ENCODE results near the gene SUSD5.
"Not testable (repeated sequence)": the region's sequence is repeated elsewhere in the genome, so short reads cannot be mapped to it uniquely, and the experiment has no call there.

SUSD5 gene

DNA sequence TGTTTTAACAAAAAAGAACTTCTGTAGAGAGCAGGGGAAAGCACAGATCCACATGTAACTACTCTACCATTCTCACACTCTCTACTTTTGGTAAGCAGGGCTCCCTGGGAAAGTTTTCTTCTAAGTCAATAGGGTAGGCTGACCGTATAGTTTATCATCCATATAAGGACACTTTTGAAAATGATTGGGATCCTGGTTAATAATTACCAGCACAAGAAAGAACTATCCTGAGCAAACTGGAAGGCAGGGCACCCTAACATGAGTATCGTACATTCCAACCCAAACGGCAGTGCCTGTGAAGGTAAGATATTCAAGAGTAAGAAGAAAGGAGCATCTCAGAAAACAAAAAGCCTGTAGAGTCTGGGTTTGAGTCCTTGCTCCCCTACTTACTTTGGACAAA, 22.1 kb downstream of the SUSD5 start:
- no peak for FAIRE-seq
- no peak for DNase-seq (ENCODE audit: insufficient read length, low spot score)

DNA sequence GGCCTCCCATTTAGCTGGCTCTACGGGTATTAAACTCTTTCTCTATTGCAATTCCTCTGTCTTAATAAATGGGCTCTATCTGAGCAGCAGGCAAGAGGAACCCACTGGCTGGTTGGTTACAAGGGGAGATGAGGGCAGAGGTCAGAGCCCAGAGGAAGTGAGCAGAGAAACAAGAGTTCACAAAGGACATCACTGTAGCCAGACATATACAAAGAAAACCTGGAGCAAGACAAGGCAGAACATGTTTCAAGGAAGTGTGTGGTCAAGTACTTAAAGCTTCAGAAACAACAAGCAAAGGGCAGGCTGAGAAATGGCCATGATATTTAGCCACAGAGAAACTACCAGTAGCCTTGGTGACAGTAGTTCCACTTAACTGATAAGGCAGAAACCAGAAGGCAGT, 24.3 kb downstream of the SUSD5 start:
- FAIRE-seq: no peak
- DNase-seq (ENCODE audit: insufficient read length, low spot score): no peak

DNA sequence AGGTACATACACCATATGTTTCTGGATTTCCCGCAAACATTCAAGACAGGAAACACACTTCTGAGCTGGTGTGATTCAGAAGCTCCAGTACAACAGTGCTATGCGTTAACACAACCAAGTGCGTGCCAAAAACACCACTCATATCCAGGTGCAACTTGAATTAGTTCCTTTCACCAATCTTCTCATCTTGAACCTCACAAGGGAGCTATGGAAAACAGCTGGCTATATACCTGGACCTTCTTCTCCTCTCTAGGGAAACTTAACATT, 31.3 kb downstream of the SUSD5 start:
- DNase-seq (ENCODE audit: insufficient read length, low spot score) (no peak), FAIRE-seq (no peak)

DNA sequence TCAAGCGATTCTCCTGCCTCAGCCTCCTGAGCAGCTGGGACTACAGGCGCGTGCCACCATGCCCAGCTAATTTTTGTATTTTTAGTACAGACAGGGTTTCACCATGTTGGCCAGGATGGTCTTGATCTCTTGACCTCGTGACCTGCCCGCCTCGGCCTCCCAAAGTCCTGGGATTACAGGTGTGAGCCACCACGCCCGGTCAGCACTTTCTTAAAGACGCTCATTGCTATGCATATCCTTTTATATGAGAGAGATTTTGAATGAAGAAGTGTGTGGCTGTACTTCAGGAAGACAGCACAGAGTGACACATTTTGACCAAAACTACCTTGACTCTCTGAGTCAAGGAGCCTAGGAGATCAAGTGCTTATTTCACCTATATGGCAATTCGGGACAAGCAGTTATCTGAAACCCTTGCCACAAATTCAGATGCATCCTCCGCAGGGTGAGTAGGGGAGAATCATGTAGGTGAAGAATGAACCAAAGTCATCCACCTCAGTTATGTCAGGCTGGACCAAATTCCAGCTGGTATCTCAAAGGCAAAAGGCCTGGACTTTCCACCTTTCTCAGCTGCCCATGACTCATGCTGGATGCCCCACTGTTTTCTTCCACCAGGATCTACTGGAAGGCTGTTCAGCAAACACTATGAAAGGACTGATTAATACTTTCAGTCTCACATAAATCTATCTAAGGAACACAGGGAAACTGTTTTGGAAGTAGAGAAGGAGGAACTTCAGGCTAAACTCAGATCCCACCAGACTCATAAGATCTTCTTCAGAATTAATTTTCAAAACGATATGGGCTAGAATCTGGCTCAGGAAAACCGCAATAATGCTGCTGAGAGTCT, 31.9 kb downstream of the SUSD5 start:
- FAIRE-seq (no peak), DNase-seq (ENCODE audit: insufficient read length, low spot score) (no peak)

DNA sequence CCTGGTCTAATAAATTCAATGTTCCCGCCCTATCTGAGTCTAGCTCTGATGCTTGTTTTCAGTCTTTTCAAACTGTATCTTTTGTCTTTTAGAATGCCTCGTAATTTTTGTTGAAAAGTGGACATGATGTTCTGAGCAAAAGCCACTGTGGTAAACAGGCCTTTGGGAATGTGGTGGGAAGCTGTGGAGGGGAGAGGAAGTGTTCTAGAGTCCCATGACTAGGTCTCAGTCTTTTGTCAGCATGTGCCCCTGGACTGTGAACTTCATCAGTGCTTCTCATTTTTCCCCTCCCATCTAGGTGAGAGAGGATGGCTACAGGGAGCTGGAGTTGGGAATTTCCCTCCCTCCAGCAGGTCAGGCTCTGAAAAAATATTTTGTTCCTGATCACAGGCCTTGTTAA, 33.7 kb downstream of the SUSD5 start:
- FAIRE-seq (no peak), DNase-seq (ENCODE audit: insufficient read length, low spot score) (no peak)

DNA sequence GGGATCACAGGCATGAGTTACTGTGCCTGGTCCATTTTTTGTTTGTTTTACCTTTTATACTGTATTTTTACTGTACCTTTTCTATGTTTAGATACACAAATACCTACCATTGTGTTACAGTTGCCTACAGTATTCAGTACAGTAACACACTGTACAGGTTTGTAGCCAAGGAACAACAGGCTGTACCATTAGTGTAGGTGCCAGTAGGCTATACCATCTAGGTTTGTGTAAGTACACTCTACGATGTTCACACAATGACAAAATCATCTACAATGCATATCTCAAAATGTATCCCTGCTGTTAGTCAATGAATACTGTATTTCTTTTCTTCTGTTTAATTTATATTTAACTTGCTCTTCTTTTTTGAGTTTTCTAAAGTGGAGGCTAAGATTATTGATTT, 37.0 kb downstream of the SUSD5 start:
- FAIRE-seq; DNase-seq (ENCODE audit: insufficient read length, low spot score): not testable (repeated sequence)

DNA sequence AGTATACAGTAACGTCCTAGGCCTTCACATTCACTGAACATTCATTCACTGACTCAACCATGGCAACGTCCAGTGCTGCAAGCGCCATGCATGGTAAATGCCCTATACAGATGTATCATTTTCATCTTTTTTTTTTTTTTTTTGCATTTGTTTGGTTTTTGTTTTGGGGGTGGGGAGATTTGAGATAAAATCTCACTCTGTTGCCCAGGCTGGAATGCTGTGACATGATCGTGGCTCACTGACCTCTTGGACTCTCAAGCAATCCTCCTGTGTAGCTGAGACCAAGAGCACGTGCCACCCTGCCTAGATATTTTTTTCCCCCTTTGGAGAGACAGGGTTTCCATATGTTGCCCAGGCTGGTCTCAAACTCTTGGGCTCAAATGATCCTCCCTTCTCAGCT, 37.4 kb downstream of the SUSD5 start:
- FAIRE-seq: no peak

DNA sequence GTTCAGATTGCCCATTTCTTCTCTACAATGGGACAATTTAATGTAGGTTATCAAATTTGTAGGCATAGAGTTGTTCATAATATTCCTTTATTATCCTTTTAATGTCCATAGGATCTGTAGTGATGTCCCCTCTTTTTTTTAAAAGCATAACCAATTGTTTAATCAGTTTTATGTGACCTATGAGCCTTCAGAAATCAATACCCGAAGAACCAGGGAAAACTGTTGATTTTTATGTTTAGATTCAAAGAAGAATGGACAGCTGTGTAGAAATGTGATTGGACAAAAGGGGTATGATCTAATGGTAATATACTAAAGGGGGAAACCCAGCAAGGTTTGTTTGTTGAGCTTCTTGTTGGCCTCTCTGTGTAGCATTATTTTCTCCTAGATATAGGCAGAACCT, 39.5 kb downstream of the SUSD5 start:
- no peak for FAIRE-seq

More for the DNA sequence above, 37.4 kb downstream of the SUSD5 start:
- no peak for DNase-seq (ENCODE audit: insufficient read length, low spot score)

DNA sequence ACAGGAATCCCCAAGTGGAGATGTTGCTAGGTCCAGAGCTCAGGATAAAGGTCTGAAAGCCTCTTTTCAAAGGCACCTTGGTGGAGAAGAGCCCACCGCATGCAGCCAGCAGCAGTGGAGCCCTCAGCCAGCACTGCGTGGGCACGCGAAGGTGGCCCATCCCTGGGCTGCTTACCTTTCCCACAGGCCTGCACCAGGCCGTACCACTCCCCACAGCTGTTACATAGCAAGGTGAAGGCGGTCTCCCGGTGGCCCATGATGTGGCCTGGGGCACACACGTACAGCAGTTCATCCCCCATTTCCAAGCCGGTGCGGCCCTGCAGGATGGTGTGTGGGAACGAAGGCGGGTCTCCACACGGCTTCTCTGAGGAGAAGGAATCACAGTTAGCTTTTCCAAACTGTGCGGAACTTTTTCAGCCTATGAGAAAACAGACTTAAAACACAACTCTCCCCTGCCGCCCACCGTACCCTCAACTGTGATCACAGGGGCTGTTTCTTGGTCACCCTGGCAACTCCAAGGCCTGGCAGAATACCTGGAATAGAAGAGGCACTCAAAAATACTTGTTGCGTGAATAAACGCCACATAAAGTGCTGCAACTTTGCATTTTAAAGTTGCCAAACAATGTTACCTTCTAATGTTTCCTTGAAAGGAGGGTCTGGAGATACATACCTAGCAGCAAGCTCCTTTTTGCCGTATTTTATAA, 43.7 kb downstream of the SUSD5 start:
- no peak for FAIRE-seq
- DNase-seq (ENCODE audit: insufficient read length, low spot score): no peak

More for the DNA sequence above, 39.5 kb downstream of the SUSD5 start:
- no peak for DNase-seq (ENCODE audit: insufficient read length, low spot score)

DNA sequence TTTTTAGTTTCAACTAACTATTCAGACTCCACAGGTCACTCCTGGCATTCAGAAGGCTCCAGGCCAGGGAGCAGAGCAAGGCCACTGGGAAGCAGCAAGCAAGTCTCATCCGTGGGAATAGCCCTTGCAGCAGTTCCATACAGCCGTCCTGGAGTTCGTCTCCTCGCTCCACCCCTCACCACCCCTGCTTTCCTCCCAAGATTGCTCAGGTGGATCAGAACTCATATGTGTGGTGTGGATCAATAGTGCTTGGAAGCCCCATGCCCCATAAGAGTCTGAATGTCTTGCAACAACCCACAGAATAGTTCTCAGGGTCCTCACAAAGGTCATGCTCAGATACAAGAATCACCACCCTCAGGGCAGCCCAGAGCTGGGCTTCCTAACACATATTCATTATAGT, 44.5 kb downstream of the SUSD5 start:
- FAIRE-seq: no peak
- no peak for DNase-seq (ENCODE audit: insufficient read length, low spot score)

DNA sequence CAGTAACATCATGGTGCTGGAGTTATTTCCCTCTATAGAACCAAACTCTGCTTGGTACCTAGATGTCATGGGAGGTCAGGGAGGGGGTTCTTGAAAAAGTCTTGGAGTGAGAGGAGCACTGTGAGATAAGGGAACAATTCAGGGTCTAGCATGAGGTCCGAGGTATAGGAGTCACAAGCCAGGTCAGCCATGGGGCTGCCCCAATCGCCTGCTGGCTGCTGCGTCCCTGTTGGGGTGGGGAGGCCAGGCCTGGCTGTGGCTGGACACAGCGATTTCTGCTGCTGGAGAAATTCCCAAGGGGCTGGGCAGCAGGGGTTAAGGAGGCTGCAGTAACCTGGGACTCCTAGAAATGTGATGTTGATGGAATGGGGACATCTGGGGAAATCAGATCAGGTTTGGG, 44.9 kb downstream of the SUSD5 start:
- FAIRE-seq (no peak), DNase-seq (ENCODE audit: insufficient read length, low spot score) (no peak)

DNA sequence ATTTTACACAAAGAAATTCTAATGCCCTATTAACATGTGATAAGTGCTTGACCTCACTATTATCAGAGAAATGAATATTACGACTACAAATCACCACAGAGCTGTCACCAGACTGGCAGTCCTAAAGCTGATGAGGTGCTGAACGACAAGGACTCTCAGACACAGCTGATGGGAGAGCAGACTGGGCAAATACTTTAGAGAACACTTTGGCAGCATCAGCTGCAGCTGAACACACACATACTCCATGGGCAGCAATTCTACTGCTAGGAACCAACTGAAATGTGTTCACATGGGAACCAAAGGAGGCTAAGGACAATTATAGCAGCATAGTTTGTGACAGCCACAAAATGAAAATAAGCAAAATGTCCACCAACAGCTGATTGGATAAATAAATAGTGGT, 45.5 kb downstream of the SUSD5 start:
- DNase-seq (ENCODE audit: insufficient read length, low spot score) (no peak), FAIRE-seq (no peak)

DNA sequence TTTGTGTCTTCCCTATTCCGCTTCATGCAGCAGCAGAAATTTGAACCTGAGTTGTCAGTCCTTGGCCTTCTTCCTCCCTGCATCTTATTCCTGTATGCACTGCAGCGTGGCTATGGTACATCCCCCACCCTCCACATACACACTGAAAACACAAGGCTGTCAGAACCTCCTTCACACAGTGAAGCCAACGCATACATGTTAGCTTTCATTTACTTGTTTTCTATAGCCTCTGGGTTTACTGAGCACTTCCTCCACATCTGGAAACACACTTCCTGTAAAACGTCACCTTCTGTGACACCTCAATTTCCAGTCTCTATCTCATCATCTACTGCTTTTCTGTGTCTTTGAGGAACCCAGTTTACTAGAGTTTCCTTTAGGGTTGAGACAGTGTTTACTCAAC, 47.0 kb downstream of the SUSD5 start:
- FAIRE-seq (no peak), DNase-seq (ENCODE audit: insufficient read length, low spot score) (no peak)

DNA sequence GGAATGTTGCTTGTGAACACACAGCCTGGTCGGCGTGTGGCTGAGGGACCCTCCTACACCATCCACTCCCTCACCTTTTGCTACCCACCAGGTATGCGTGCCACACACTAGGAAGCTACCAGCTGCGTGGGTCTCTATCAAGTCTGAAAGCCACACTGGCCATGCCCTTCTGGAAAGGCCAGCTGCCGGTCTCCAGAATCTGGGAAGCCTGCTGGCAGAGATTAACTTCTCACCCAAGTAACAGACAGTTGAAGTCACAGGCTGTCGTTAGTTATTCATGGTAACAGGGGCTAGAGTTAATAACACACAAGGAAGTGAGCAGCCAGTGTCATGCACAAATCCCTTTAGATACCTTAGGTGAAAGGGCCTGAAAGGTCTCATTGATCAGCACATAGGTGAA, 48.1 kb downstream of the SUSD5 start:
- DNase-seq (ENCODE audit: insufficient read length, low spot score) (no peak), FAIRE-seq (no peak)

DNA sequence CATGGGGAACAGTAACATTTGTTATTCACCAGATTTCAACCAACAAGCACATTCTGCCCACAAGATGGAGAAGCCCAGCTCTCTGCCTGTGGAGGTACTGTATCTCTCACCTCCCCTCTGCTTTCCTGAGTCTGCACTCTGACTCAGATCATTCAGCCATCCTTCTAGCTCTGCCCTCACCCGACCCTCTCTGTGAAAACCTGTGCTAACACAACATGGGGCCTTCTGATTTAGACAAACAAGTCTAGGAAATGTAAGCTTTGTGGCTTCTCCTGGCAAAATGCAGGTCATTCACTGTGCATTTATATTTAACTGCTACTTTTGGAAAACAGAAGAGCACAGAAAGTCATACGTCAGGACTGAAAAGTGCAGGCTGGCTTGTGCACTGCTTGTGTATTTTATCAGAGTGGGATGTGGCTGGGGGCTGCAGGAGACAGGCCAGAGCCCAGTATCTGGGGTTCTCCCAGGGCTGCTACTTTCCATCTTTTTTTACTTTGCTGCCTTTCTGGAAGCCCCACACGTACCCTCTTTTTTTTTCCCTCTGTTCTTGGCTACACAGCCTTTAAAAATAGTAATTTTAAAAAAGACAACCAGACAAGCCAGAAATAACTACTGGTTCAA, 50.8 kb downstream of the SUSD5 start:
- FAIRE-seq (no peak), DNase-seq (ENCODE audit: insufficient read length, low spot score) (no peak)

DNA sequence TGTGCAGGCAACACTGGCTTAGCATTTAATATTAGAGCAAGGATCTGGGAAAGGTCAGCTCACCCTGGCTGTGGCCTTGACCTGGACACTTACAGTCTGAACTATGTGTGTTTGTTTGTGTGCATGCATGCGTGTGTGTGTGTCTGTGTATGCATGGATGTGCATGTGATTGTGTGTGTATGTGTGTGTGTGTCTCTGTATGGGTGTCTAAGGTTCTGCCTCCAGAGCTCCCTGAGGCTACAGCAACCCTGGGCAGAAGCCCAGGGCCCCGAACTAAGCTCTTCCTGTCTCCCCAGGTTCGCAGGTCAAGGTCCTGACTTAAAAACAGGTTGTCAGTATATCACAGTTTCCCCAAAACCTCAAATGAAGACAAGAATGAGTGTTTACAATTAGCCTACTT, 51.3 kb downstream of the SUSD5 start:
- no peak for FAIRE-seq
- no peak for DNase-seq (ENCODE audit: insufficient read length, low spot score)

DNA sequence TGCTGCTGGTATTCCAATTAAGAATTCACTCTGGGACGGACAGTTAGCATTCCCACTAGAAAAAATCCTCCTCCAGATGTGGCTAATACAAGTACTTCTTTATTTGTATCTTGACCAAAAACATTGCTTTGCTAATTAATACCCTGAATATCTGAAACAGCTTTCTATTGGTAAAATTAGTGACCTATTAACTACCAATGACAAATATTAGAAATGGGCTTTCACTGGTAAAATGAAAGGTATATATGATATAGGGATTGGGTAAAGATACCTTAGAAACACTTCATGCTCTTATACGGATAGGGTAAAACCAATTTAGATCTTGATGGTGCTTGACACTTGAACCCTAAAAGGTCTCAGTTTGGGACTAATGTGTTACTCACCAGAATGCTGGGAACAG, 52.5 kb downstream of the SUSD5 start:
- DNase-seq (ENCODE audit: insufficient read length, low spot score) (no peak), FAIRE-seq (no peak)

DNA sequence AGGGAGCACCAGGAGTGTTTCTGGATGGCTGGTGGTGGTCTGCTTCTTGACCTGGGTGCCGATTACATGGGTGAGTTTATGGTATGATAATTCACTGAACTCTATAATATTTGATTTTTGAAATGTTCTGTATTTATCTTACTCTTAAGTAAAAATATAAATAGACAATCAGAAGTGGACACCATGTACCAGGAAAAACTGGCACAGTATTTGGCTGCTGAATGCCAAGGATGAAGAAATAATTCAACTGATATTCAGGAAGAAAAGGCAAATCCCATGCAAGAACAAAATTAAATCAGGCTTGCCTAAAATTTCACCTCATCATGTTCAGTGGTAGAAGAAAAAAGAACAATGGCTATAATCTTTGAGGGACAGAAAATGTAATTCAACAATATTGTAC, 53.2 kb downstream of the SUSD5 start:
- no peak for FAIRE-seq
- no peak for DNase-seq (ENCODE audit: insufficient read length, low spot score)

DNA sequence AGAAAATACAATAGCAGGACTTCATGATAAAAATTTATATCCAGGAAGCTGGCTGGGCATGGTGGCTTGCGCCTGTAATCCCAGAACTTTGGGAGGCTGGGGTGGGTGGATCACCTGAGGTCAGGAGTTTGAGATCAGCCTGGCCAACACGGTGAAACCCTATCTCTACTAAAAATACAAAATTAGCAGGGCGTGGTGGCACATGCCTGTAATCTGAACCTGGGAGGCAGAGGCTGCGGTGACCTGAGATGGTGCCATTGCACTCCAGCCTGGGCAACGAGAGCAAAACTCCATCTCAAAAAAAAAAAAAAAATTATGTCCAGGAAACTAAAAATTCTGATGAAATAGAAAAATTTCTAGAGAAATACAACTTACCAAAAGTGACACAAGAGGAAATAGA, 56.0 kb downstream of the SUSD5 start:
- FAIRE-seq: not testable (repeated sequence)

DNA sequence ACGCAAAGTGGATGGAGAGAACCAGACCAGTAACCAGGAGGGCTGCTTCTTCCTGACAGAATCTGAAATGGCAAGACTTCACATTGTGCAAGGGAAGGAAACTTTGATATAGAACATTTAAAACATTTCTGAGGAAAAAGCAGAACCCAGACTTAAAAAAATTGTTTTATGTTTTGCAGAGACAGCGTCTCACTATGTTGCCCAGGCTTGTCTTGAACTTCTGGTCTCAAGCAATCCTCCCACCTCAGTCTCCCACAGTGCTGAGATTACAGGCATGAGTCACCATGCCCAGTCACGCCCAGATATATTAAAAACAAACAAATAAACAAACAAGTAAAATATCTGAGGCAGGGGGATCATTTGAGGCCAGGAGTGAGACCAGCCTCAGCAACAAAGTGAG, 58.6 kb downstream of the SUSD5 start:
- no peak for DNase-seq (ENCODE audit: insufficient read length, low spot score)
- FAIRE-seq: no peak

More for the DNA sequence above, 56.0 kb downstream of the SUSD5 start:
- DNase-seq (ENCODE audit: insufficient read length, low spot score): not testable (repeated sequence)

DNA sequence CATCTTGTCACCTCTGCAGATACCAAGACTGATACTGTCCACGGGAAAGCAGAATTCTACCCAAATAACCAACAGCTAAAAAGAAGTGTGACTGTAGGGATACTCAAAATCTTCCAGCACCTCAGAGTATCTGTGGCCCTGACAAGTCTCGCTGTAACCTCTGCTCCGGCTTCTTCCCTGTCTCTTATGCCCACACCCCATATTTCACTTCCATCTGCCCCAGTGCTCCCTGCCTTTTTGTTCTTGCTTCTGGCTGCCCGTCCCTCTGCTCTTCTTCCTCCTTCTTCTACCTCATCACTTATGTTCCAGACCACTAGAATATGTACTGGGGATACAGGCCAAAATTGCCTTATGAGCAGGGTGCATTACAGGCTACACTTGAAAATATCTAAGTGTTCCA, 59.4 kb downstream of the SUSD5 start:
- no peak for DNase-seq (ENCODE audit: insufficient read length, low spot score)
- FAIRE-seq: no peak

DNA sequence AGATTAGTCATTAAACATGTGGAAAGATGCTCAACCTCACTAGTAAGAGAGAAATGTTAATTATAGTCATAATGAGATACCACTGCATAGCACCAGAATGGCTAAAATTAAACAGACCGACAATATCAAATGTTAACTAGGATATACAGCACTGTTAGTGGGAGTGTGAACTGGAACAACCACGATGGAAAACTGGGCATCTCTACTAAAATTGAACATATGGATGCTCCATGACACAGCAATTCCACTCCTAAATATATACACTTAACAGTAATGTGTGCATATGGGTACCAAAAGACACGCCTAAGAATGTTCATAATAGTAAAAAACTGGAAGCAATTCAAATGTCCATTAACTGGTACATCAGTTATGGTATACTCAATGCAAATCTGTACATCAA, 63.3 kb downstream of the SUSD5 start:
- FAIRE-seq: no peak
- DNase-seq (ENCODE audit: insufficient read length, low spot score): no peak
